ENCODE measurements around the gene NDST1. TPM values are rescaled to one million over a fixed set of nuclear protein-coding genes. Genes with fewer than 3 reads are reported as not detected.

NDST1 gene
- total RNA-seq, 3 donors from 2014 or later = 58.1 to 66.5 (median 60.6) TPM

- Histone ChIP-seq H3K4me1 (ENCODE audit: low read depth) (peaks cover 54% of the 10 kb centered on the region), H3K36me3 (ENCODE audit: low read depth) (no peaks in the 10 kb centered on the region), H3K4me3 (no peak overlapping the region), H3K9me3 (no peaks in the 10 kb centered on the region)
- intact Hi-C loops (cut with DNase I, micrococcal nuclease) = no loop called here
- DNase-seq (peak; percentile 71 to 76 (median 75)), ATAC-seq (peak; percentile 49)
- TF ChIP-seq CTCF (IDR thresholded peaks at IDR 0.05) = no peak
Measured at GRCh38 chr5:150584556-150585335, 76.8 kb downstream of the NDST1 start.

- intact Hi-C loops (cut with DNase I, micrococcal nuclease) = no loop called here
- peak; percentile 78 for ATAC-seq
- peaks cover 64% of the 10 kb centered on the region for H3K4me1 ChIP-seq (ENCODE audit: low read depth)
- H3K9me3 ChIP-seq = no peaks in the 10 kb centered on the region
- H3K4me3 ChIP-seq = peak overlapping the region; percentile 20
- TF ChIP-seq CTCF (IDR thresholded peaks at IDR 0.05) = no peak
- H3K36me3 ChIP-seq (ENCODE audit: low read depth) = no peaks in the 10 kb centered on the region
- DNase-seq = peak; percentile 86 to 87 (median 86)
Measured at GRCh38 chr5:150585781-150586341, 77.9 kb downstream of the NDST1 start.

- DNase-seq (no peak), ATAC-seq (no peak)
- Histone ChIP-seq H3K4me1 (ENCODE audit: low read depth) (peaks cover 70% of the 10 kb centered on the region), H3K36me3 (ENCODE audit: low read depth) (no peaks in the 10 kb centered on the region), H3K9me3 (no peaks in the 10 kb centered on the region), H3K4me3 (no peak overlapping the region)
- TF ChIP-seq CTCF (IDR thresholded peaks at IDR 0.05) = no peak
- intact Hi-C loops (cut with DNase I, micrococcal nuclease) = no loop called here
Measured at GRCh38 chr5:150587016-150587415, 79.1 kb downstream of the NDST1 start.

GRCh38 chr5:150587856-150588595 lies 80.1 kb downstream of the NDST1 start:
- DNase-seq = peak in 1 of 3 donors; percentile 45
- Histone ChIP-seq H3K9me3 (no peaks in the 10 kb centered on the region), H3K4me1 (ENCODE audit: low read depth) (peaks cover 66% of the 10 kb centered on the region), H3K4me3 (no peak overlapping the region), H3K36me3 (ENCODE audit: low read depth) (no peaks in the 10 kb centered on the region)
- no peak for TF ChIP-seq CTCF (IDR thresholded peaks at IDR 0.05)
- intact Hi-C loops (cut with DNase I, micrococcal nuclease) = no loop called here
- ATAC-seq = no peak

- ATAC-seq = peak; percentile 49
- DNase-seq = peak in 2 of 3 donors; percentile 63 to 67
Measured at GRCh38 chr5:150588596-150588890, 80.6 kb downstream of the NDST1 start.

More at GRCh38 chr5:150588596-150588890, 80.6 kb downstream of the NDST1 start:
- Histone ChIP-seq H3K4me3 (no peak overlapping the region), H3K9me3 (no peaks in the 10 kb centered on the region), H3K36me3 (ENCODE audit: low read depth) (no peaks in the 10 kb centered on the region), H3K4me1 (ENCODE audit: low read depth) (peaks cover 65% of the 10 kb centered on the region)
- no peak for TF ChIP-seq CTCF (IDR thresholded peaks at IDR 0.05)
- intact Hi-C loops (cut with DNase I, micrococcal nuclease) = no loop called here
